ENCODE data around the gene PICK1.

The PICK1 gene

GRCh38 chr22:38106814-38107578, 49.8 kb downstream of the PICK1 start:
- POLR2A ChIA-PET, result no interaction called here
- DNase-seq (ENCODE audit: low read depth, low spot score), result no peak
- no peak overlapping the region for H3K4me3 ChIP-seq (ENCODE audit: low read depth, low read length)
- CTCF ChIA-PET, result interaction anchor here (0.7 to 1.2 kb wide), 2 partner anchors 9 to 10 kb away, joined by 3 to 4 read pairs; no protein-coding TSS in a partner anchor
- TF ChIP-seq CTCF (IDR thresholded peaks at IDR 0.05; ENCODE audit: insufficient read depth, low read length, missing control alignments), result no peak

GRCh38 chr22:38107692-38108515, 50.7 kb downstream of the PICK1 start:
- H3K4me3 ChIP-seq (ENCODE audit: low read depth, low read length), result no peak overlapping the region
- POLR2A ChIA-PET, result no interaction called here
- DNase-seq (ENCODE audit: low read depth, low spot score), result no peak
- CTCF ChIA-PET, result interaction anchor here (0.5 to 1.7 kb wide), 4 partner anchors 9 to 592 kb away, joined by 3 to 5 read pairs (median 3); no protein-coding TSS in a partner anchor
- no peak for TF ChIP-seq CTCF (IDR thresholded peaks at IDR 0.05; ENCODE audit: insufficient read depth, low read length, missing control alignments)

- no peak for DNase-seq (ENCODE audit: low read depth, low spot score)
- ChIA-PET CTCF (interaction anchor here (0.5 to 1.7 kb wide), 5 partner anchors 9 to 591 kb away, joined by 3 to 5 read pairs (median 3); no protein-coding TSS in a partner anchor), POLR2A (no interaction called here)
- TF ChIP-seq CTCF (IDR thresholded peaks at IDR 0.05; ENCODE audit: insufficient read depth, low read length, missing control alignments), result no peak
- H3K4me3 ChIP-seq (ENCODE audit: low read depth, low read length), result no peak overlapping the region
Observed at GRCh38 chr22:38108561-38109319, 51.5 kb downstream of the PICK1 start.

GRCh38 chr22:38109371-38110001, 52.3 kb downstream of the PICK1 start:
- POLR2A ChIA-PET, result no interaction called here
- no peak overlapping the region for H3K4me3 ChIP-seq (ENCODE audit: low read depth, low read length)
- no peak for TF ChIP-seq CTCF (IDR thresholded peaks at IDR 0.05; ENCODE audit: insufficient read depth, low read length, missing control alignments)
- DNase-seq (ENCODE audit: low read depth, low spot score), result no peak
- CTCF ChIA-PET, result interaction anchor here (1.1 to 1.7 kb wide), 3 partner anchors 9 to 36 kb away, joined by 3 to 5 read pairs (median 4); no protein-coding TSS in a partner anchor

- CTCF ChIA-PET, result interaction anchor here (1.2 to 5.9 kb wide), 2 partner anchors 9 to 10 kb away, joined by 4 to 87 read pairs; no protein-coding TSS in a partner anchor
- DNase-seq (ENCODE audit: low read depth, low spot score), result no peak
- no peak for TF ChIP-seq CTCF (IDR thresholded peaks at IDR 0.05; ENCODE audit: insufficient read depth, low read length, missing control alignments)
- no peak within 1 kb of the TSS for H3K4me3 ChIP-seq (ENCODE audit: low read depth, low read length)
- POLR2A ChIA-PET, result no interaction called here
Observed at GRCh38 chr22:38110008-38110862, 53.0 kb downstream of the PICK1 start, which contains the start of gene BAIAP2L2. Gene BAIAP2L2, minus strand, starts transcription at chr22:38110684. Its CDS starts 159 bp downstream, at chr22:38110525.
